ENCODE measurements around the gene BTG4.
A peak's percentile ranks its signal among the peaks of the same experiment; 100 is the strongest.

BTG4 gene

DNA sequence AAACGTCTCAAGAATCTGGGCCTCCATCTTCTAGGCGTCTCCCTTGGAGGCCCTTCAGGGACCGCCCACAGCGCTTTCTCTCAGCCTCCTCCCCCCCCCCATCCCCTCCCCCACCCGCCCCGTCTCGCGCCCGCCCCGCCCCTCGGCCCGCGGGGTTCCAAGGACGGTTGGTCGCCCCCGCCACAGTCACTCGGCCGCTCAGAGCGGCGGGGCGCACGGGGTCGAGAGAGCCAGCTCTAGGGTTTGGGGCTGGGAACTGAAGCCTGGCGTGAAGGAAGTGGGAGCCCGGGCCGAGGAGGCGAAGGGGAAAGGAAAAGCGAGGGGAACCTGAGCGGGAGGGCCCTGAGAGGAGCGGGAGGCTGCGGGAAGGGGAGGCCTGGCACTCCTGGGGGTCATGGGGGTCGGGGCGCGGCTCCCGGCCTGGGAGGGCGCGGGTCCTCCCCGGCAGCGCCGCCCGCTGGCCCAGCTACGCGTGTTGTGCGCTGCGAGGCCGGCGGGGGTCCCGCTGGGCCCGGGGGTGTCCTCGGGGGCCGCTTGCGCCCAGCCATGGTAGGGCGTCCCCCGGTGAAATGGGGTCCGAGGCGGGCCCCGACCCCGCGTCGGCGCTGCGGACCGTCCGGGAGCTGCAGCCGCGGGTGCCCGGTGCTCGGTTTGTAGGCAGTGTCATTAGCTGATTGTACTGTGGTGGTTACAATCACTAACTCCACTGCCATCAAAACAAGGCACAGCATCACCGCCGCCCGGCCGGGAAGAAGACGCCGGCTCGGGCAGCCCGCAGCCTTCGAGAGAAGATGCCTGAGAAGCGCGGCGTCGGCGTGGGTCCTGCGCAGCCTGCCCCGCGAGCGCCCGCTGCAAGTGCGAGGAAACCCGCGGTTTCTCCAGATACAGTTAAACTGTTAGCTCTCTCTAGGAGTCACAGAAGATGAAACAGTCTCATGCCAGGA lies at the start of gene BTG4:
Gene BTG4 (minus strand): TSS at position 91 of the 944 bp plus-strand sequence. CDS start 13,610 bp downstream, outside the sequence.
- no peak for DNase-seq (ENCODE audit: low spot score)

DNA sequence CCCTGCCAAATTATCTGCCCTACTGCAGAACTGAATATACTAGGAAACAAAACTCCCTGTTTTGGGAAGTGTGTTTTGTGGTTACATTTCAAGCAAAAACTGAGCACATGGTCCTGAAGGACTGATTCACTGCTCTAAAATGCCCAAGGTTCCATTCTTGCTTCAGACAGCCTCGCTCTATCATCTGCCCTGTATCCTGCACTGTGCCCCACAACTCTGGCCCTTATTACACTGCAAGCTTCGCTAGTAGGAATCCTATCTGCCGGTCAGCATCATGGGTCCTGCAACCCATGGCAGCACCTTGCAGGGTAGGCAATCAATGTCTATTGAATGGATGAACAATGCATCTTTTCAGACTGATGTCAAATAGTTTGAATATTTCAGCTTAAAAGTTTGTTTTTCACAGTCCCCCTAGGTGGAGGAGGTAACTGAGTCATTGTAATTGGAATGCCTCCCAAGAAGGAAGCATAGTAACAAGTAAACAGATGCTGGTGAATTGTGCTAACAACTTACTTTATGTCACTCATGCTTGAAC lies 49.7 kb upstream of the BTG4 start:
- no peak for DNase-seq (ENCODE audit: low spot score)

DNA sequence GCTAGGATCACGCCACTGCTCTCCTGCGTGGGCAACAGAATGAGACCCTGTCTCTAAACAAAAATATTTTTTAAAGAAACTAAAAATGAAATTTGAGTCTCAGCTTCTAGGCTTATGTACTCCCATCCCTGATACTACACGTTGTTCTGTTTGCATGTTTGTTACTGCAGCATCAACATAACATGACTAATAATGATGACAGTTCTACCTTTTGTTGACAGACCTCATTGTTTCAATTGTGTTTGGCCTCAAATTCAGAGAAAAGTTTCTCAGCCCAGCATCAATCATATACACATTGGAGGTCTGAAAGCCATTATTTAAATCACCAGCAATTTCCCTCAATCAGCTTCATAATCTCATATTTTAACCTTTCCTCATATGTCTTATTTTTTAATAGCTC lies 49.1 kb upstream of the BTG4 start:
- no peak for DNase-seq (ENCODE audit: low spot score)

DNA sequence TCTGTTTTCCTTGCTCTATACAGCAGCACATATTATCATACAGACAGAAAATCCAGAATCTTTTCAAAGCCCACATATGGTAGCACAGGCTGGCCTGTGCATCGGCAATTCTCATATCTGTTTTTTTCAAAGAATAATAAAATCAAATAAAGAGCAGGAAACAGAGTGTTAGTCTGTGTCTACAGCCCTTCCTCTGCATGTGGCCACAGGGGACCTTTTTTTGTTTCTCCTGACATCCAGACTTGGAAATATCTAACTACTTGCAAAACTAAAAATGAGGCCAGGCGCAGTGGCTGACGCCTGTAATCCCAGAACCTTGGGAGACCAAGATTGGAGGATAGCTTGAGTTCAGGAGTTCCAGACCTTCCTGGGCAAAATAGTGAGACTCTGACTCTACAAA lies 48.6 kb upstream of the BTG4 start:
- no peak for DNase-seq (ENCODE audit: low spot score)

DNA sequence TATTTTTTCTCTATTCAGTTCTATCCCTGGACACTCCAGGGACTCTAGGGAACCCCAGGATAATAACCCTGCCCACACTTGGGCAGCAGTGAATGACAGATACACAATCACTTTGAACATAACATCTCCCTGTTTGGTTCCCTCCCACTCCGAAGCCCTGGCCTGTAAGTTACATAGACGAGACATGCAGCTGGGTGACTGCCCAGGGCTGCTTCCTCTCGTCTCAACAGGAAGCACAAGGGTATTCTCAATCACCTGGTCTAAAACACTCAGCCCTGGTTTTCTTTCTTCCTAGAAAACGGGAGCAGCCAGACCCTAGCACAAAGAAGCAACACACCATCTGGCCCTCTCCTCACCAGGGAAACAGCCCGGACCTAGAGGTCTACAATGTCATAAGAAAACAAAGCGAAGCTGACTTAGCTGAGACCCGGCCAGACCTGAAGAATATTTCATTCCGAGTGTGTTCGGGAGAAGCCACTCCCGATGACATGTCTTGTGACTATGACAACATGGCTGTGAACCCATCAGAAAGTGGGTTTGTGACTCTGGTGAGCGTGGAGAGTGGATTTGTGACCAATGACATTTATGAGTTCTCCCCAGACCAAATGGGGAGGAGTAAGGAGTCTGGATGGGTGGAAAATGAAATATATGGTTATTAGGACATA lies 47.7 kb upstream of the BTG4 start:
- no peak for DNase-seq (ENCODE audit: low spot score)

DNA sequence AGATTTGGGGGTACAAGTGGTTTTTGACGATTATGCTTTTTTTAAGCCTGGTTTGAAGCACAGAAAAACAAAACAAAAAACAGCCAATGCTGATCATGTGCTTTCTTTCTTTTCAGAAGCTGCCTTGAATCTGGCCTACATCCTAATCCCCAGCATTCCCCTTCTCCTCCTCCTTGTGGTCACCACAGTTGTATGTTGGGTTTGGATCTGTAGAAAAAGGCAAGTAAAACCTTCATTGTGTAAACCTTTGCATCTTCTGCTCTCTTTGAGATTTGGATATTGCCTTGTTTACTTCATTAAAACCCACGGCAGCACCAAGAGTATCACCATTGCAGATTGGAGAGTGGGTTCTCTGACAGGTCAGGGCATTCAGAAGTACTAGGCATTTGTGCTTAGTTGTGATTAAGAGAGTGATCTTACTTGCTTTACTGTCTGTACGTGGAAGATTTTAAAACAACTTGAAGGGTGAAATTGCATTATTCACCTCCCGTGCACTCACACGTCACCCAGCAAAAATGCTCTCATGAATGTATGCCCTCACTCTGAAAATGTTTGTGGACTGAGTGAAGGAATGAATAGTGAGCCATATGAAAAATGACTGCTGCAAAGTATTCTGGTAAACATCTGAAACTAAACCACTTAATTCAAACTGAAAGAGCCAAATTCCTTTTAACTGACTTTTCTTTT lies 45.4 kb upstream of the BTG4 start:
- DNase-seq (ENCODE audit: low spot score), result no peak

DNA sequence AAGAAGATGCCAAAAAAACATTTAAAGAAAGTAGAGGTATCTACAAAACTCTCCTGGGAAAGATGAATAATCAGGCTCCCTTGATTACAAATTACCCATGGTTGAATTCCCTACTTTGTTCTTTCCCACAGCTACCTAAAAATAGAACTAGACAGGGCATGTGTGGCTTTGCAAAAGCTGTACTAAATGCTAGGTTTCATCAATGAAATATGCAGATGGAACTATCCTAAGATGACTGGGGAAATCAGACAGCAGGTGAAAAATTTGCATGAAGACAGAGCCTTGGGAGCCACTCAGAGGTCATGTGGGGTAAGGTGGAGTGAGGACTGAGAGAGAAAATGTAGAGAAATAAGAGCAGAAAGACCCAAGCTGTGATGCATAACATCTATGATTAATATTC lies 43.1 kb upstream of the BTG4 start:
- no peak for DNase-seq (ENCODE audit: low spot score)

DNA sequence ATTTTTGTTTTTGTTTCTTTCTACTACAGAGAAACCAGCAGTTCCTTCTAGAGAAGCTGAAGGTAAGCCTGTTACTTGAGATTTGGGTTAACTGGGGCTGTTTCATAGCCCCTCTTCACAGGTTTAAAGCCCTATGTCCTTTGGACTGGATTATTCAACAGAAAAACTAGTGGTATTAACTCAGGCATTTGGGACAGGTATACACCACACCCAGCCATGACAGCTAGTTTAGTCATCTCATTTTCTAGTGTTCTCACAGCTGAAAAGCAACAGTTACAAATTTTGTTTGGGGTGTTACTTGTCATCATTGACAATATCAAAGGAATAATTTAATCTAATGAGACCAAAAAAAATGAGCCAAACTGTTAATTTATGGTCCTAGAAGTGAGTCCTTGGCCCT lies 42.3 kb upstream of the BTG4 start:
- DNase-seq (ENCODE audit: low spot score), result no peak

DNA sequence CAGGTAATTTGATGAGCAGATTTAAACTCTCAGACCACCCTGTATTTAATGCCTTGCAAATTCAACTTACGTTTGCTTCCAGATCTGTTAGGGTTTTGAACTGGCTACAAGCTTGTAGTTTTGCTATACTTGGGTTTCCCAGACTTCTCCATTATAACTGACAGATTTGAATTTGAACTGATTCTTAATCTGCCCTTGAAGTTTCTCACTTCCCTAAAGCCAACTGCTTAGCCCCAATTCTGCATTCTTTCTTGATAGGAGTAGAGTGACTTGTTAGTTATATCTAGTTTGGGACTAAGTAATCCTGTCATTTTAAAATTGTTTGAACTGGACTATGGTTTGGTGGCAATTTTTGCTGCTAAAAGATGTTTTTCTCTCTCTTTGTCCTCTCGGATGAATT lies 38.1 kb upstream of the BTG4 start:
- no peak for DNase-seq (ENCODE audit: low spot score)

DNA sequence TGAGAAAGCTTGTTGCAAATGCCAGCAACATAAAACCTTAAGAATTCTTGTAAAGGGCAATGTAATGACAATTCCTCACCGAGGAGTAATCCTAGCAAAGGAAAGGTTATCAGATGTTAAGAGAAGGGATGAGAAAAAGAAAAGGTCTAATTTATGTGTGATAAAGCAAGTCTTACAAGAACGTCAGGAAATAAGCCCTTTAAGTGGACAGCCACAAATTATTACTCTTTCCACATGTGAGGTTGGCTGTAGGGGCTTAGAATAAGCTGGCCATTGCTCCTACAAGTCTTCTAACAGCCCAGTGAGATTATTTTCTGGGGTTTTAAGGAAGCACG lies 37.6 kb upstream of the BTG4 start:
- no peak for DNase-seq (ENCODE audit: low spot score)

DNA sequence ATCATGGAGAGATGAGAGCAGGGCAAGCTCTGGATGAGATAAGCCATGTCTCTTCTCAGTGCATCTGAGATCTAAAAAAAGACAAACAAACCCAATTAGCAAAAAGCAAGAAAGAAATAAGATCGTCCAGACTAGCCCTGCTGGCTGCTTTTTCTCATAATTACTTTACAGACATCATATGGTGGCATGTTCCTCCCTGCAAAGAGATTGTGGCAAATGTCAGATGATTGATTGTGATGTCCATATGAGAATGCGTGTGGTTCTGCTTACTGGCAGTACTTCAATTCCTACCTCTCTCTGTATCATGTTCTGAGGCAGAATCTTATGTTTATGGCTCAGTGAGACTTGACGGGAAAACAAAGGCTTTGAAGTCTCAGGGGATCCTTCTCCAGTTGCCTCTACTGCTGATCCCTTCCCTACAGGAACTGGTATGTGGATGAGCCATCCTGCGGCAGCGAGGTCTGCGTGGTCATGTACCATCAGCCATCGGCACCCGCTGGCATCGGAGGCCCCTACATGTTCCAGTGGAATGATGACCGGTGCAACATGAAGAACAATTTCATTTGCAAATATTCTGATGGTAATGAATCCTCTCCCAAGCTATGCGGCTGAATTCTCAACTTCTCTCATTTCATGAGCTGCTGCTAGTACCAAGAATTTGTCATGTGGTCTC lies 37.1 kb upstream of the BTG4 start:
- DNase-seq (ENCODE audit: low spot score), result no peak

DNA sequence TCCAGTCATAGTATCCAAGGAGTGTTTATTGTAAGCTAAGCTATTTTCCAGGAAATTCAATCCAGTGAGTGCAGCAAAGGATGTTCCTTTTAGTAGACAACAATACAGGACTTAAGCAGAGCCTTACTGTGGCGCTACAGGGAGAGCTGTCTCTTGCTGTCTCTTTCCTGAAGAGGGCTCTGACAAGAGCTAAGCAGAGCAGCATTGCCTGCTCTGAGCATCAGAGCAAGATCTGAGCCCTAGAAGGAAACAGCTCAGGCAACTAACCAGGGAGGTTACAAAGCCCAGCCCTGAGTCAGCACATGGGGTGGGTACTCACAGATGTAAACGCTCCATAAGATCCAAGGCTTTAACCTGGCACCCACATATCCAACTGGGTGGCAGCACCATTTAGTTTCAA lies 36.3 kb upstream of the BTG4 start:
- no peak for DNase-seq (ENCODE audit: low spot score)

DNA sequence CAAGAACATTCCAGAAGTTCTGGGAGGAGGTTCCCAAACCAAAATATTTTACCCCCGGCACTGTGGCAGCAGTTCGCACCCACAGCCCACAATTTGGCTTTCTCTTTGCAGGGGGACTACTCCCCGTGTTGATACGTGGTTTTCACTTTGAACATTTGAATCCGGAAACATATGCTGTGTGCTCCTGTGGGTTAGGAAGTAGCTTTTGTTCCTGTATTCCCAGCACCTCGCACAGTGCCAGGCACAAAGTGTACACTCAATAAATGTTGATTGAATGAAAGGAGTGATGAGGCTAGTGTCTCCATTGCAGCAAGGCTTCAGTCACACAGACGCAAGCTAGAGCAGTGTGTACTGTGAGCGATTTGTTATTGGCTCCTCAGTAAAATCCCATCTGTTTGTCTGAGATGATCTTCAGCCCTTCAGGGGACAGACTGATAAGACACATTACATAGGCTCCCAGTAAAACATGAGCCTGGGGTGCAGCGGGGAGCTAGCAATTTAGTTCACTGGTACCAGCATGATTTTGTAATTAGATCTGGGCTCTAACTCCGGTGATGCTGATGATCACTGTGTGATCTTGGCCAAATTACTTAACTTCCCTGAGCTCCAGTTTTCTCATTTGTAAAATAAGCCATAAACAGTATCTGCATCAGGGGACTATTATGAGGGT lies 30.6 kb upstream of the BTG4 start:
- no peak for DNase-seq (ENCODE audit: low spot score)

DNA sequence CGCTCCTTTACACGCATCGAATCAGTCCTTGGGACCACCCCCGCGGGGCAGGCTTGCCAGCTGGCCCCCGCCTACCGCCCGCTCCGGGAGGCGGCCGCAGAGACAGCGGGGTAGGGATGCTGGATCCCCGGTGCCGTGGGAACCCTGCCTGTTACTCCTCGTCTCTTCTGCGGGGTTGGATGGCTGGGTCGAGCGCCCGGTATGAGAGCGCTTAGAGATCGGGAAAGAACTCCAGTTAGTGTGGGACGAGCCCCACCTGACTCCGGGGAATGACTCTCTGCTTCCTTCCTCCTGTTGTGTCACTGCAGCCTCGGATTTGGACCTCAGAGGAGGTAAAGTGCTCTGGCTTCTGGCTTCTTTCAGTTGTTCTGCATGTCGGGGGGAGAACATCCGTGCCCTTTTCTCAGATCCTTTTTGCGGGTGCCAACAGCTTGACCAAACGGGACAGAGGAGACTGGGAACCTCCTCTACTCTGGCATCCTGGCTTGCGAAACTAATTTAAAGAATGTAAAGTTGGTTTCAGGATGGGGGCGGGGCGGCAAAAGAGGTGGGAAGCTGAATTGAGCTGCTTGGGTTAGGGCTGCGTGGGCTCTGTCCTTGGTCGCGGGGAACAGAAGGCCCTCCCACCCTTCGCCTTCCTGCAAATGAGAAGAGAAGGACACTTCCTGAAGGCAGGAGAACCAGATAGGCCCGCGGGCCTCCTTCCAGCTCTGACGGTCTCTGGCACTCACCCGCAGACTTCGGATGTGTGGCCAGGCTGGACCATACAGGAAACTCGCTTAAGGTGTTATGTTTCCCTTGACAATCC lies 29.3 kb upstream of the BTG4 start:
- DNase-seq (ENCODE audit: low spot score), result peak; percentile 36

DNA sequence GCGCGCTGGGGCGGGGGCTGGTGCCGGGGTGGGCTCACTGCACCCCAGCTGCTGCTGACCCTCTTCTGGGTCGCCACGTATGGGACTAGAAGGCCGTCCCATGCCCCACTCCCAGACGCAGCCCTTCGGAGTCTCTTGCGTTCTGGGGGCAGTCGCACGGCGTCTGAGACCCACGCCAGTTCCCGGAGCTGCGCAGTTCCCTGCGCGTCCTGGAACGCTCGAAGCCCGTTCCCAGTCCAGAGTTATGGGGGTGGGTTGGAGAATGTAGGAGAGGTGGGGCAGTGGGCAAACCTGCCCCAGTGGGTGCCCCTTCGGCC lies 28.7 kb upstream of the BTG4 start:
- no peak for DNase-seq (ENCODE audit: low spot score)

DNA sequence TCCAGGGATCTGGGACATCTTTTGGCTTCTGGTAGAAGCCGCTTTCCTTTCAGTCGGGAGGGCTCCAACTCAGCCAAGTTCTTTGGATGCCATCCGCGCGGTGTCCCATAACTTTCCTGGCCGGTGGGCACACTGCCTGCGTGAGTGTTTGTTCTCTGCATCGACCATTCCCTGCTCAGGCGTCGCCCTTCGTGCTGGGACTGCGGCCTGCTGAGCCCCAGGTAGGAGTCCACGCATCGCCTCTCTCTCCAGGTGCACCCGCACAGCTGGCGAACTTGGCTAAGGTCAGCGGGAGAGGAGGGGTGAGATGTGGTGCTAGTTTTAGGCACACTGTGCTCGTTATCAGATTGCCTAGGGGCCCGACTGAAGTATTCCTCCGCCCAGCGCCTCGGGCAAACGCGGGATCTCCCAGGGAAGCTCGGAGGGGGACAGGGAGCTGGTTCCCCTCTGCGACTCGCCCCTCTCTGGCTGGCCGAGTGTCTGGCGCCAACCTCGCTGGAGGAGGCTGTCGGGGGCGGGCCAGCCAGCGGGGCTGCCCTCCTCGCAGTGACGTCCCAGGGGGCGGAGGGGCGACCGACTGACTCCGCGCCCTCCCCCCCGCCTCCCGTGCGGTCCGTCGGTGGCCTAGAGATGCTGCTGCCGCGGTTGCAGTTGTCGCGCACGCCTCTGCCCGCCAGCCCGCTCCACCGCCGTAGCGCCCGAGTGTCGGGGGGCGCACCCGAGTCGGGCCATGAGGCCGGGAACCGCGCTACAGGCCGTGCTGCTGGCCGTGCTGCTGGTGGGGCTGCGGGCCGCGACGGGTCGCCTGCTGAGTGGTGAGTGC lies 28.1 kb upstream of the BTG4 start, which contains the start of gene LAYN:
Gene LAYN (plus strand): TSS at position 607 of the 823 bp plus-strand sequence. CDS start 124 bp downstream, at position 731.
- DNase-seq (ENCODE audit: low spot score), result peak; percentile 82

DNA sequence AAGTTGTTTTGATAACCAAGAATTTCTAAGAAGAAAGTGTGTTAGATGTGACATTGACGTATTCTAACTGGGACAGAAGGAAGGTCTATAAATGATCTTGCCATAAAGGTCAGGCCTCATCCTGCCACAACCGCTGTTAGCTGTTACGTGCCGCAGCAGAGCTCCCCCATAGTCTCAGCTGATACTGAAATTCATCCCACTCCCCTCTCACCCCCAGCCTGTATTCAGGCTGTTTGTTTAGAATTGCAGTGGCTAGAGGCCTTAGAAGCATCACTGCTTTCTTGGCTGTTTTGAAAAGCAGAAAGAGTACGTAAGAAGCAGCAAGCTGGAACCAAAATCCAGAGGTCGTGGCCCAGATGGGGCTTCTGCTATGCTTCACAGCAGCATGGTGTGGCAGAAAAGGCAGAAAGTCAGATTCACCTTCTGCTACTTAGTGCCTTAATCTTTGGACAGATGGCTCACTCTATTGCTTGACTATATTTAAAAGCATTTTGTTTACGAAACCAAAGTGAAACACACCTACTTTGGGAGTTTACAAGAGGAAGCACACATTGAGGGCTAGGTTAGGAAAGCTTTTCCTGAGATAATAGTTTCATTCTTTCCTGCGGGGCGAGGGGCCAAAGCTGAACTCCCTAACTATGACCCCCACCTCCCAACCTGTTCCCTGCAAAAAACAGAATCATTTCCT lies 27.4 kb upstream of the BTG4 start:
- DNase-seq (ENCODE audit: low spot score), result no peak

DNA sequence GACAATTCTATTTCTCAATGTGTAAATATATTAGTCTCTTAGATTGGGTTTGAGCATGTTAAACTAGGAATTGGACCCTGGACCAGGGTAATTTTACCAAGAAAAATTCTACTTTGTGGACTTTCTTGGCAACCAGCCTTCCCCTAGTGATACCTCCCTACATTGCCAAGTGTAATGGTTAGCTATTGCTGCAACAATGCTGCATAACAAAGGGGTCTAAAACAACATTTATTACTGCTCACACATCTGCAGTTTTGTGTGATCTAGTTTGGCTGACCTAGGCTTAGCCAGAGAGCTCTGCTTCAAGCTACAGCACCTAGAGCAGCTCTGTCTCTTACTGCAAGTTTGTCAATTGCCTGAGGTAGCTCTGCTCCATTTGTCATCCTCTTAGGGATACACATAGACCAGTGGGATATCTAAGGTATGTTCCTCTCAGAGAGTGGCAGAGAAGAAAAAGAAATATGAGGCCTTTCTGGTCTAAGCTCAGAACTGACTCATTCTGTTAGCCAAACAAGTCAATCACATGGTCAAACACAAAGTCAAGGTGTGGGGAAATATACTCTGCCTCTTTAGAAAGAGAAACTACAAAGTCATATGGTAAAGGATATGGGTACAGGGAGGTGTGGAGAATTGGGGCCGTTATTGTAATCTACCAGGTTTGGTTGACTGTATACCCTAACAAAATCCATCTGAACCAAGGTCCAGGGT lies 26.4 kb upstream of the BTG4 start:
- DNase-seq (ENCODE audit: low spot score), result no peak

All from globus pallidus (tissue), 1 donor.